Loucy (cell line): ENCODE measurements around the gene MACO1.

Experiments
- EZH2phosphoT487 ChIP-seq: fragments of 200-600 bp; IDR thresholded peaks from 2 replicates; pipeline ENCODE4 v1.6.1; 2018; ENCODE audit warnings: antibody characterized with exemption, mild to moderate bottlenecking, moderate library complexity, borderline replicate concordance
- TF ChIP-seq, protein P1 (sequence below): fragments of 200-600 bp; sonication (generic); conservative IDR thresholded peaks from 2 replicates; pipeline ENCODE4 v1.5.1; 2014; ENCODE audit warnings: mild to moderate bottlenecking, antibody characterized with exemption, low read length

DNA sequence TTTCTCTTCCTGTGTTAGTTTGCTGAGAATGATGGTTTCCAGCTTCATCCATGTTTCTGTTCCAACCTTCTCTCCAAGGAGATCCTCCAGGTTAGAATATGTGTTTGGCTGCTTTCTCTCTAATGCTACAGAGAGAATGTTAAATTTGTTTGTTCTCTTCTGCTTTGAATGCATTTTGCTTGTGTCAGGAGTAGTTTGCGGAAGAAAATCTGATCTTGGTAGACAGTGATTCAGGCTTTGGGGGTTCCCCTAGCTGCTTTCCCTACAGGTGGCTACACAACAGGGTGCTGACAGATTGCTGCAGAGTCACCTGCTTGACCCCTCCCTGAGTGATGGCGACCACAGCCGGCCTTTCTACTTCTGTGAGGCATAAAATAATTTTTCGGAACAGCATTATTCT lies 41.8 kb downstream of the MACO1 start:
- TF ChIP-seq, protein P1, sequence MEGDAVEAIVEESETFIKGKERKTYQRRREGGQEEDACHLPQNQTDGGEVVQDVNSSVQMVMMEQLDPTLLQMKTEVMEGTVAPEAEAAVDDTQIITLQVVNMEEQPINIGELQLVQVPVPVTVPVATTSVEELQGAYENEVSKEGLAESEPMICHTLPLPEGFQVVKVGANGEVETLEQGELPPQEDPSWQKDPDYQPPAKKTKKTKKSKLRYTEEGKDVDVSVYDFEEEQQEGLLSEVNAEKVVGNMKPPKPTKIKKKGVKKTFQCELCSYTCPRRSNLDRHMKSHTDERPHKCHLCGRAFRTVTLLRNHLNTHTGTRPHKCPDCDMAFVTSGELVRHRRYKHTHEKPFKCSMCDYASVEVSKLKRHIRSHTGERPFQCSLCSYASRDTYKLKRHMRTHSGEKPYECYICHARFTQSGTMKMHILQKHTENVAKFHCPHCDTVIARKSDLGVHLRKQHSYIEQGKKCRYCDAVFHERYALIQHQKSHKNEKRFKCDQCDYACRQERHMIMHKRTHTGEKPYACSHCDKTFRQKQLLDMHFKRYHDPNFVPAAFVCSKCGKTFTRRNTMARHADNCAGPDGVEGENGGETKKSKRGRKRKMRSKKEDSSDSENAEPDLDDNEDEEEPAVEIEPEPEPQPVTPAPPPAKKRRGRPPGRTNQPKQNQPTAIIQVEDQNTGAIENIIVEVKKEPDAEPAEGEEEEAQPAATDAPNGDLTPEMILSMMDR: no peak
- no peak for TF ChIP-seq EZH2phosphoT487
